Measurements from ENCODE around the gene TBC1D10B. TPM values are rescaled to one million over a fixed set of nuclear protein-coding genes. Genes with fewer than 3 reads are reported as not detected.

The TBC1D10B gene, protein sequence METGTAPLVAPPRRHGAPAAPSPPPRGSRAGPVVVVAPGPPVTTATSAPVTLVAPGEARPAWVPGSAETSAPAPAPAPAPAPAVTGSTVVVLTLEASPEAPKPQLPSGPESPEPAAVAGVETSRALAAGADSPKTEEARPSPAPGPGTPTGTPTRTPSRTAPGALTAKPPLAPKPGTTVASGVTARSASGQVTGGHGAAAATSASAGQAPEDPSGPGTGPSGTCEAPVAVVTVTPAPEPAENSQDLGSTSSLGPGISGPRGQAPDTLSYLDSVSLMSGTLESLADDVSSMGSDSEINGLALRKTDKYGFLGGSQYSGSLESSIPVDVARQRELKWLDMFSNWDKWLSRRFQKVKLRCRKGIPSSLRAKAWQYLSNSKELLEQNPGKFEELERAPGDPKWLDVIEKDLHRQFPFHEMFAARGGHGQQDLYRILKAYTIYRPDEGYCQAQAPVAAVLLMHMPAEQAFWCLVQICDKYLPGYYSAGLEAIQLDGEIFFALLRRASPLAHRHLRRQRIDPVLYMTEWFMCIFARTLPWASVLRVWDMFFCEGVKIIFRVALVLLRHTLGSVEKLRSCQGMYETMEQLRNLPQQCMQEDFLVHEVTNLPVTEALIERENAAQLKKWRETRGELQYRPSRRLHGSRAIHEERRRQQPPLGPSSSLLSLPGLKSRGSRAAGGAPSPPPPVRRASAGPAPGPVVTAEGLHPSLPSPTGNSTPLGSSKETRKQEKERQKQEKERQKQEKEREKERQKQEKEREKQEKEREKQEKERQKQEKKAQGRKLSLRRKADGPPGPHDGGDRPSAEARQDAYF
- 39.7 and 45.6 TPM in 2 replicates for total RNA-seq
- long read RNA-seq, partial matches to known transcripts: 0 of 2 reads
- long read RNA-seq, other reads (novel, unspliced or antisense): 2 of 2 reads

DNA sequence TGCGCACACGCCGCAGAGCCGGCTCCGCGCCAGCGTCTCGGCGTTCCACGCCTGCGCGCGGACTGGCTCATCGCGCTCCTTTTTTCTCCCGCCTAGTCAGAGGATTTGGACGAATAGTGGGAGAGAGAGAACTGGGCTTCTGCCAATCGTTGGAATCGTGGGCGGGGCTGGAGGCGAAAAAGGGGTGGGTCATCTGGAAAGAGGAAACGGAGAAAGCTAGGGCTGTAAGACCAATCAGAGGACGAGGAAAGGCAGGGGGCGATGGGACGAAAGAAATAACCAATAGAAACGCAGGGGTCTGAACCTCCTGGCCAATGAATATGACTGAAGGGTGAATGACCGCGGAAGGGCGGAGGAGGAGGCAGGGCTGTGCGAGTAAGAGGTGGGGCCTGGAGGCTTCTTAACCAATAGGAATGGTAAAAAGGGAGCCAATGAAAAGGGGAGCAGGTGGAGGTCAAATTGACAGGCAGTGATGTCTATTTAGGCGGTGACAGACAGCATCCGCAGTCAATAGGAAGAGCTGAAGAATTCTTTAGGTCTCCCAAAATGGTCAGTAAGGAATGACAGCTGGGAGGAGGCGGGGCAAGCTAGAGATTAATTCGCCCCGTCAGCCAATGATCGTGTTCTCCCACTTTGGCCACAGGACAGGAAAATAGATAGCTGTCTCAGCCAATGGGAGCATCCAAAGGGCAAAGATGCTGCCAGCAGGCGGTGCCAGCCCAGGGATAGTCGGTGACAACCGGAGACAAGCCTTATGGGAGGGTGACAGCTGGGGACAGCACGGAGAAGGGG is at the start of gene TBC1D10B:
TBC1D10B (minus strand) TSS at position 39 of the 792 bp plus-strand sequence. CDS start 311 bp downstream, outside the sequence.
- peak within 1 kb of the TSS; percentile 93 for H3K4me3 Mint-ChIP-seq
- H3K36me3 Mint-ChIP-seq (ENCODE audit: low read depth): no peaks in the 10 kb centered on the region
- no peaks in the 10 kb centered on the region for H3K9me3 Mint-ChIP-seq
- H3K27ac Mint-ChIP-seq (ENCODE audit: unreplicated experiment): peak within 1 kb of the TSS; percentile 89
- H3K4me1 Mint-ChIP-seq: peaks cover 50% of the 10 kb centered on the region
- TF ChIP-seq, protein P1, sequence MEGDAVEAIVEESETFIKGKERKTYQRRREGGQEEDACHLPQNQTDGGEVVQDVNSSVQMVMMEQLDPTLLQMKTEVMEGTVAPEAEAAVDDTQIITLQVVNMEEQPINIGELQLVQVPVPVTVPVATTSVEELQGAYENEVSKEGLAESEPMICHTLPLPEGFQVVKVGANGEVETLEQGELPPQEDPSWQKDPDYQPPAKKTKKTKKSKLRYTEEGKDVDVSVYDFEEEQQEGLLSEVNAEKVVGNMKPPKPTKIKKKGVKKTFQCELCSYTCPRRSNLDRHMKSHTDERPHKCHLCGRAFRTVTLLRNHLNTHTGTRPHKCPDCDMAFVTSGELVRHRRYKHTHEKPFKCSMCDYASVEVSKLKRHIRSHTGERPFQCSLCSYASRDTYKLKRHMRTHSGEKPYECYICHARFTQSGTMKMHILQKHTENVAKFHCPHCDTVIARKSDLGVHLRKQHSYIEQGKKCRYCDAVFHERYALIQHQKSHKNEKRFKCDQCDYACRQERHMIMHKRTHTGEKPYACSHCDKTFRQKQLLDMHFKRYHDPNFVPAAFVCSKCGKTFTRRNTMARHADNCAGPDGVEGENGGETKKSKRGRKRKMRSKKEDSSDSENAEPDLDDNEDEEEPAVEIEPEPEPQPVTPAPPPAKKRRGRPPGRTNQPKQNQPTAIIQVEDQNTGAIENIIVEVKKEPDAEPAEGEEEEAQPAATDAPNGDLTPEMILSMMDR (conservative IDR thresholded peaks at IDR 0.05): peak; percentile 46
- DNase-seq (ENCODE audit: low read depth, low spot score): peak; percentile 97
- no peaks in the 10 kb centered on the region for H3K27me3 Mint-ChIP-seq (ENCODE audit: low read depth)

- TF ChIP-seq, protein P1 (conservative IDR thresholded peaks at IDR 0.05): no peak
- DNase-seq (ENCODE audit: low read depth, low spot score): no peak
- Mint-ChIP-seq H3K27me3 (ENCODE audit: low read depth) (no peaks in the 10 kb centered on the region), H3K4me1 (peaks cover 22% of the 10 kb centered on the region), H3K36me3 (ENCODE audit: low read depth) (peaks cover 17% of the 10 kb centered on the region), H3K9me3 (no peaks in the 10 kb centered on the region), H3K27ac (ENCODE audit: unreplicated experiment) (no peak overlapping the region), H3K4me3 (peak overlapping the region; percentile 57)
Measured at GRCh38 chr16:30418350-30419181, 48.3 kb upstream of the TBC1D10B start.

DNA sequence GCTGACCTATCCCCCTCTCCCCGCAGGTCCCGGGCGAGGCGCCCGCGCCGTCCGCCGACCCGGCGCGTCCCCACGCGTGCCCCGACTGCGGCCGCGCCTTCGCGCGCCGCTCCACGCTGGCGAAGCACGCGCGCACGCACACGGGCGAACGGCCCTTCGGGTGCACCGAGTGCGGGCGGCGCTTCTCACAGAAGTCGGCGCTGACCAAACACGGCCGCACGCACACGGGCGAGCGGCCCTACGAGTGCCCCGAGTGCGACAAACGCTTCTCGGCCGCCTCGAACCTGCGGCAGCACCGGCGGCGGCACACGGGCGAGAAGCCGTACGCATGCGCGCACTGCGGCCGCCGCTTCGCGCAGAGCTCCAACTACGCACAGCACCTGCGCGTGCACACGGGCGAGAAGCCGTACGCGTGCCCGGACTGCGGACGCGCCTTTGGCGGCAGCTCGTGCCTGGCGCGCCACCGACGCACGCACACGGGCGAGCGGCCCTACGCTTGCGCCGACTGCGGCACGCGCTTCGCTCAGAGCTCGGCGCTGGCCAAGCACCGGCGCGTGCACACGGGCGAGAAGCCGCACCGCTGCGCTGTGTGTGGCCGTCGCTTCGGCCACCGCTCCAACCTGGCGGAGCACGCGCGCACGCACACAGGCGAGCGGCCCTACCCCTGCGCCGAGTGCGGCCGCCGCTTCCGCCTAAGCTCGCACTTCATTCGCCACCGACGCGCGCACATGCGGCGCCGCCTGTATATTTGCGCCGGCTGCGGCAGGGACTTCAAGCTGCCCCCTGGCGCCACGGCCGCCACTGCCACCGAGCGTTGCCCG is 47.4 kb upstream of the TBC1D10B start:
- no peak overlapping the region for H3K27ac Mint-ChIP-seq (ENCODE audit: unreplicated experiment)
- TF ChIP-seq, protein P1 (conservative IDR thresholded peaks at IDR 0.05): peak; percentile 43
- DNase-seq (ENCODE audit: low read depth, low spot score): peak; percentile 75
- no peak overlapping the region for H3K4me3 Mint-ChIP-seq
- peaks cover 22% of the 10 kb centered on the region for H3K4me1 Mint-ChIP-seq
- H3K27me3 Mint-ChIP-seq (ENCODE audit: low read depth): no peaks in the 10 kb centered on the region
- H3K36me3 Mint-ChIP-seq (ENCODE audit: low read depth): peaks cover 17% of the 10 kb centered on the region
- no peaks in the 10 kb centered on the region for H3K9me3 Mint-ChIP-seq

GRCh38 chr16:30416624-30417528 is 46.6 kb upstream of the TBC1D10B start:
- TF ChIP-seq, protein P1 (conservative IDR thresholded peaks at IDR 0.05): no peak
- Mint-ChIP-seq H3K4me1 (peaks cover 25% of the 10 kb centered on the region), H3K9me3 (no peaks in the 10 kb centered on the region), H3K36me3 (ENCODE audit: low read depth) (peaks cover 15% of the 10 kb centered on the region), H3K27me3 (ENCODE audit: low read depth) (no peaks in the 10 kb centered on the region), H3K27ac (ENCODE audit: unreplicated experiment) (no peak overlapping the region), H3K4me3 (peak overlapping the region; percentile 25)
- DNase-seq (ENCODE audit: low read depth, low spot score): no peak

All from neural crest cell (in vitro differentiated cells).